Thyroid gland (tissue), 4 donors: Measurements from ENCODE around the gene UPF3A.

ENCODE experiments used
- CTCF ChIP-seq, 6 experiments: fragments of 200-600 bp in 3 of 6; fragments of 450-650 bp in 3 of 6; sonication (generic) in 3 of 6; IDR thresholded peaks; one replicate each; pipeline ENCODE4 v1.5.1; 2016 to 2019; ENCODE audit warnings: antibody characterized with exemption in 6 of 6, mild to moderate bottlenecking in 2 of 6, inconsistent platforms in 1 of 6, moderate library complexity in 1 of 6
- POLR2A ChIP-seq, 2 donors: fragments of 450-650 bp; IDR thresholded peaks; one replicate each; pipeline ENCODE4 v1.6.1; 2017; ENCODE audit warnings: antibody characterized with exemption in 2 of 2, mild to moderate bottlenecking in 2 of 2, moderate library complexity in 1 of 2

- TF ChIP-seq CTCF (IDR thresholded peaks at IDR 0.05): no peak
- TF ChIP-seq POLR2A (IDR thresholded peaks at IDR 0.05): no peak
Observed at GRCh38 chr13:114320065-114320464, 38.7 kb downstream of the UPF3A start.
